RWPE1 (cell line): ENCODE measurements around the gene IP6K1.
"Not testable (repeated sequence)": the region's sequence is repeated elsewhere in the genome, so short reads cannot be mapped to it uniquely, and the experiment has no call there.

Experiments
- CTCF ChIA-PET: fragments of 350-600 bp; sonication (Branson Sonifier 250); formaldehyde crosslinking; extraction: SDS; loops from one replicate; lab custom pipeline; 2021; lab: Yijun Ruan, JAX
- POLR2A ChIA-PET: fragments of 400-600 bp; formaldehyde crosslinking; extraction: SDS; loops from one replicate; lab custom pipeline; 2020; ENCODE audit warnings: antibody characterized with exemption; ENCODE audit not compliant: low non-redundant PET; lab: Yijun Ruan, JAX
- DNase-seq: peaks from one replicate; pipeline ENCODE4 v3.0.0; 2012; ENCODE audit warnings: low spot score
- H3K27ac ChIP-seq: fragments of 450-650 bp; 2 replicates; pipeline ENCODE4 v1.5.1; 2017
- CTCF ChIP-seq: fragments of 450-650 bp; conservative IDR thresholded peaks from 2 replicates; pipeline ENCODE4 v1.5.1; 2017; ENCODE audit warnings: low read depth, mild to moderate bottlenecking

IP6K1 gene

GRCh38 chr3:49790626-49791411 is 4.5 kb upstream of the IP6K1 start:
- ChIA-PET POLR2A (interaction anchor here (0.7 kb wide), 1 partner anchor 20 kb away, joined by 3 read pairs; no protein-coding TSS in a partner anchor), CTCF (no interaction called here)
- DNase-seq = no peak
- no peak overlapping the region for H3K27ac ChIP-seq
- TF ChIP-seq CTCF = no peak

DNA sequence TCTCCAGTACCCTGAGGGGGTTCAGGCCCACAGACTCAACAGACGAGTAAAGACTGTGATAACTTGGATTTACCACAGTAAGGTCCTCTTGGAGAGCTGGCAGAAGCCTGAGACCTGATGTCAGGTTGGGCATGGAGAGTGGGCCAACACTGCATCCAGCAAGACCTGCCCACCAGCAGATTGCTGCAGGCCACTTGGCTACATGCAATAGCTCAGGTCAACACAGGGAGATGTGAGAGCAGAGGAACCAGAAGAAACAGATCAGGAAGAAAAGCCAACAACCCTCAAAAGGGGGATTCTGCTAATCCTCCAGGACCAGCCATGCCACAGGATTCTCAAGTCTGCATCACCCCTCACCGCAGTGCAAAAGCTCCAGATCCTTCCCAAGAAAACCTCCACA is 1.7 kb upstream of the IP6K1 start:
- no peak overlapping the region for H3K27ac ChIP-seq
- POLR2A ChIA-PET = no interaction called here
- CTCF ChIA-PET = no interaction called here
- TF ChIP-seq CTCF = no peak
- no peak for DNase-seq

GRCh38 chr3:49787536-49787935 is 1.2 kb upstream of the IP6K1 start:
- DNase-seq = no peak
- no peak for TF ChIP-seq CTCF
- POLR2A ChIA-PET = no interaction called here
- peak overlapping the region; percentile 83 for H3K27ac ChIP-seq
- CTCF ChIA-PET = no interaction called here

DNA sequence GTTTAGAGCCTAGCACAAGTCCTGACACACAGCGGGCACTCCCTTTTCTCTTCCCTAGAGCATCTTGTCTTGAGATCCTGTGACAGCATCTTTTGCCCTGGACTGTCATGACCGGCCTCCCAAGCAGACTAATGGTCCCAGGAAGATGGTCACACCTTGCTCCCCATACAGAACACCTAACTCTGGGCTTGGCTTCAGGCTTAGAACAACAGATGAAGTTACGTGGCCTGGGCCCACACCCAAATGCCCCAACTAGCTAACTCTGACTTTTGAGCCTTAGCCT is 781 bp upstream of the IP6K1 start:
- peak overlapping the region; percentile 83 for H3K27ac ChIP-seq
- POLR2A ChIA-PET = no interaction called here

DNA sequence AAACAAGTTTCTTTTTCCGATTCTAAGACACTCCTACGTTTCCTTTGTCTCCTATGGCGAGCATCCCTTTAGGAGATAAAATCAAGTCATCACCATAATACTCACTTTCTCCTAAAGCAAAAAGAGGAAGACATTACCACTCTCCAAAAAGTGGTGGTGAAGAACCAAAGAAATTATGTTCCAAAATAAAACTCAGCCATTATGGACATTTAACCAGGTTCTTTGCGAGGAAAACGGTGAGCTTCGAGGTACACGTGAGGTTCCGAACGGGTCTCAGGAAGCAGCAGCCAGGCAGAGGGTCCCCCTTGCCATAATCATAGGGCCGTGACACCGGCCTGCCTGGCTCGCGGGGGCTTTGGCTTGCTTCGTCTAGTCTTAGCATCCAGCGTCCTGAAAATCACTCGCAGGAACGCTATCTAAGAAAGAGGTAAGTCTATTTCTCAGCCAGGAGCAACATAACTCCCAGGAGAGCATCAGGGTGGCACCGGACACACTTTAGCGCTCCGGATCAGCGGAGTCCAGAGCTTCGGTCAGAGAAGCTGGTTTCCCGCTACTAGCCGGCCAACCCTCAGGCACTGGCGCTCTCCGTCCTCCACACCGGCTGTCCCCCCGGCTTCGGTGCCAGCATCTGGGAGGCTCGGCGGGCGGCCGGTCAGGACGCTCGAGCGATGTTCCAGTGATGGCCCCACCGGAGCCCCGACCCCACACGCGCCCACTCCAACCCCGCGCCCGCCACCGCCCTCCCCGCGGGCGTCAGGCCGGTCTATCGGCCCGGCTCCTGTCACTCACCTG is 581 bp downstream of the IP6K1 start:
- H3K27ac ChIP-seq = peak overlapping the region; percentile 83
- CTCF ChIA-PET = interaction anchor here (1.1 kb wide), 1 partner anchor 54 kb away, joined by 4 read pairs; no protein-coding TSS in a partner anchor
- POLR2A ChIA-PET = no interaction called here
- no peak for TF ChIP-seq CTCF
- peak; percentile 28 for DNase-seq

More for the DNA sequence above, 781 bp upstream of the IP6K1 start:
- DNase-seq = no peak
- CTCF ChIA-PET = no interaction called here
- TF ChIP-seq CTCF = no peak

- CTCF ChIA-PET = interaction anchor here (0.6 kb wide), 1 partner anchor 405 kb away, joined by 3 read pairs; no protein-coding TSS in a partner anchor
- DNase-seq, POLR2A ChIA-PET: not testable (repeated sequence)
- H3K27ac ChIP-seq = peak overlapping the region; percentile 9; the same call in 1 of the 2 replicates
Measured at GRCh38 chr3:49782277-49782676, 4.1 kb downstream of the IP6K1 start.
